ENCODE results near the gene RCAN1. TPM values are rescaled to one million over a fixed set of nuclear protein-coding genes. Genes with fewer than 3 reads are reported as not detected.
A peak's percentile ranks its signal among the peaks of the same experiment; 100 is the strongest.

RCAN1 gene
- total and polyA plus RNA-seq, 2 of the 8 experiments (the other 6 are each of a cell fraction or from before 2014, with no cell fraction given): 1.7 to 6.4 TPM

GRCh38 chr21:34640858-34641257 is 25.9 kb upstream of the RCAN1 start:
- Histone ChIP-seq H2BK20ac (ENCODE audit: low read length) (no peak overlapping the region), H3K4me1 (replicated peaks in 1 of 4; ENCODE audit: control insufficient read depth in 3 of 4, insufficient read depth in 4 of 4, low read length in 3 of 4) (no peaks in the 10 kb centered on the region), H3K79me2 (ENCODE audit: control insufficient read depth in 1 of 2, insufficient read depth in 2 of 2, low read length in 2 of 2) (no peaks in the 10 kb centered on the region), H4K5ac (ENCODE audit: insufficient read length, low read depth, low read length) (no peak overlapping the region), H3K23ac (ENCODE audit: insufficient read length) (no peak overlapping the region), H2AK5ac (ENCODE audit: low read depth, low read length) (no peak overlapping the region), H3K56ac (replicated peaks; ENCODE audit: insufficient read length, low read depth, low read length) (no peak overlapping the region), H3K9ac (replicated peaks in 1 of 4; ENCODE audit: extremely low read depth in 1 of 4, low read depth in 3 of 4, low read length in 3 of 4) (no peak overlapping the region), H3K9me3 (ENCODE audit: insufficient read depth in 2 of 2, low read depth in 1 of 2, low read length in 1 of 2) (no peaks in the 10 kb centered on the region; a peak in 1 of 4 replicates), H3K4me3 (ENCODE audit: extremely low read depth in 1 of 4, insufficient read depth in 2 of 4, low read depth in 3 of 4, low read length in 4 of 4) (no peak overlapping the region), H3K14ac (ENCODE audit: insufficient read length) (no peak overlapping the region), H3K79me1 (ENCODE audit: low read depth, low read length) (no peaks in the 10 kb centered on the region), H3K27me3 (replicated peaks in 1 of 4; ENCODE audit: control insufficient read depth in 3 of 4, extremely low read depth in 1 of 4, insufficient read depth in 3 of 4, low read length in 3 of 4) (no peaks in the 10 kb centered on the region), H3K18ac (ENCODE audit: extremely low read depth, low read length) (no peak overlapping the region), H3K23me2 (ENCODE audit: low read depth, low read length) (no peaks in the 10 kb centered on the region), H2AFZ (ENCODE audit: low read length) (no peak overlapping the region; the same call in 1 of the 2 replicates), H3K4ac (replicated peaks; ENCODE audit: insufficient read length, low read depth, low read length) (no peak overlapping the region), H2BK15ac (ENCODE audit: low read length) (no peak overlapping the region), H3K36me3 (ENCODE audit: control insufficient read depth in 2 of 4, insufficient read depth in 4 of 4, low read length in 3 of 4) (no peaks in the 10 kb centered on the region; a peak in 1 of 8 replicates), H2BK12ac (ENCODE audit: low read depth, low read length) (no peak overlapping the region), H2BK5ac (ENCODE audit: low read depth, low read length) (no peak overlapping the region), H2BK120ac (replicated peaks; ENCODE audit: low read depth, low read length) (no peak overlapping the region), H4K91ac (replicated peaks; ENCODE audit: insufficient read length, low read length) (no peak overlapping the region), H3K4me2 (ENCODE audit: insufficient read depth in 1 of 2, low read depth in 2 of 2, low read length in 2 of 2) (no peak overlapping the region), H3K27ac (ENCODE audit: low read depth, low read length) (no peak overlapping the region), H4K20me1 (replicated peaks in 1 of 2; ENCODE audit: control insufficient read depth in 1 of 2, insufficient read depth in 2 of 2, low read length in 2 of 2) (no peaks in the 10 kb centered on the region), H4K8ac (ENCODE audit: extremely low read depth, insufficient read depth, low read length) (no peak overlapping the region)
- WGBS, 2 experiments (ENCODE audit: extremely low coverage in 1 of 2, insufficient coverage in 1 of 2, insufficient read length in 1 of 2, insufficient replicate concordance in 2 of 2, low coverage in 1 of 2, low lambda C conversion rate in 2 of 2, missing lambda C conversion rate in 1 of 2): 98% methylated on average over 4 of the region's 4 CpGs; no CpG with 5 or more reads in 1 of the 2 experiments
- no peak for TF ChIP-seq CTCF (IDR thresholded peaks at IDR 0.05; ENCODE audit: control extremely low read depth in 1 of 3, insufficient read depth in 1 of 3, low read depth in 1 of 3, low read length in 3 of 3)
- TF ChIP-seq MAFK (IDR thresholded peaks at IDR 0.05; ENCODE audit: low read depth, low read length): no peak
- FAIRE-seq: no peak
- DNase-seq (ENCODE audit: low read depth in 1 of 2, low spot score in 2 of 2): peak in 1 of 2 experiments; percentile 3
- ChIA-PET POLR2A (ENCODE audit: partially characterized antibody) (no interaction called here), CTCF (ENCODE audit: partially characterized antibody) (interaction anchor here (2.4 kb wide), 1 partner anchor 10 kb away, joined by 7 read pairs; no protein-coding TSS in a partner anchor)
